Adipose tissue (tissue), 3 donors: ENCODE data around the gene SCN5A. TPM values are rescaled to one million over a fixed set of nuclear protein-coding genes. Genes with fewer than 3 reads are reported as not detected.
"Not testable (repeated sequence)": the region's sequence is repeated elsewhere in the genome, so short reads cannot be mapped to it uniquely, and the experiment has no call there.

Experiments used
- H3K27ac ChIP-seq: one replicate; pipeline ENCODE4 v1.5.1; 2013; ENCODE audit warnings: low read depth, low read length
- WGBS, 3 donors: extraction: QIAGEN DNeasy Blood & Tissue Kit; methylation state at CpG; one replicate each; pipeline ENCODE4 v1.1.7; 2013; 5-methylcytosine and 5-hydroxymethylcytosine counted together
- polyA plus RNA-seq, 3 donors: library from polyadenylated mRNA; stranded (reverse); fragments of 200-250 nt; gene quantifications; one replicate each; pipeline ENCODE4 v1.2.3, GENCODE V29; 2013
- donor health status: healthy with polysubstance abuse.
- donor health status: Bipolar disorder and iron deficiency.
- donor health status: healthy.

The SCN5A gene
- polyA plus RNA-seq, 3 donors = 0.06 to 0.11 (median 0.07) TPM

GRCh38 chr3:38575279-38575843 is 74.1 kb downstream of the SCN5A start:
- H3K27ac ChIP-seq = no peak overlapping the region
- 85 to 89% (median 88%) methylated on average over 18 of the region's 18 CpGs for WGBS, 3 donors

DNA sequence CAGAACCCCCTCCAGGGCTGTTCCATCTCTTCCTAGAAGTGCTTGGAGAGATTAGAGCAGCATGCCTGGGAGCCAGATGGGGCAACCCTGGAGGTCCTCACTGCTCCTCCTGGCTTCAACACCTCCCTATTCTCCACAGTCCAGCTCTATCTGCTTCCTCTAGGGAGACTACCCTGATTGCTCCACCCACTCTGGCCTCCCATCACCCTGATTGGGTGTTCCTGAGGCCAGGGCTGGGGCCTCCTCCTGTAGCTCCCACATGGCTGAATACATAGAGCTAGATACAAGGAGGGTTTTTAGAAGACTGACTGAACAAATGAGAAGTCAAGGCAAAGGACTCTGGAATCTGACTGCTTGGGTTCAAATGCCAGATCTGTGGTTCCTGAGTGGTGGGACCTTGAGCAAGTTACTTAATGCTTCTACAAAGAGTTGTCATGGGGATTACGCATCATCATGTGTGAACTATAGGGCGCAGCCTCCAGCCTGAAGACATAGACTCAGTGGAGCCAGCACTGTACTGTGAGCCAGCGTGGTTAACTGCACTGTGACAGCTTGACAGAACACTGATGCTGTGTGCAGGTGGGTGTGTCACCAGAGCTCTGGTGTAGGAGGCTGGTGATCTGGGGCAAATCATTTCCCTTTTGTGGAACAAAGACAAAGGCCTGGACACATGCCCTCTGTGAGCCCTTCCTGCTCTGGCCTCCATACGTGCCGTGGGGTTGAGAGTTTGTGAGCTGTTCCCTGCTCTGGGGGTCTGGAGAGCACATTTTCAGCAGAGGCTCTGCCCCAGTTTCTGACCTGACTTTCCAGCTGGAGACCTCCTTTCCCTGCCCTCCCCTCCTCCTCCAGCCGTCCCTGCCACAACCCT is 74.8 kb downstream of the SCN5A start:
- 64 to 72% (median 71%) methylated on average over 6 of the region's 6 CpGs for WGBS, 3 donors
- no peak overlapping the region for H3K27ac ChIP-seq

- WGBS, 3 donors = 75 to 79% (median 75%) methylated on average over 3 of the region's 3 CpGs
These were observed 75.9 kb downstream of the SCN5A start for GRCh38 chr3:38573556-38573955.

GRCh38 chr3:38573111-38573510 is 76.4 kb downstream of the SCN5A start:
- 77 to 99% (median 97%) methylated on average over 3 of the region's 3 CpGs for WGBS, 3 donors
- no peak overlapping the region for H3K27ac ChIP-seq

More at GRCh38 chr3:38573556-38573955, 75.9 kb downstream of the SCN5A start:
- no peak overlapping the region for H3K27ac ChIP-seq

DNA sequence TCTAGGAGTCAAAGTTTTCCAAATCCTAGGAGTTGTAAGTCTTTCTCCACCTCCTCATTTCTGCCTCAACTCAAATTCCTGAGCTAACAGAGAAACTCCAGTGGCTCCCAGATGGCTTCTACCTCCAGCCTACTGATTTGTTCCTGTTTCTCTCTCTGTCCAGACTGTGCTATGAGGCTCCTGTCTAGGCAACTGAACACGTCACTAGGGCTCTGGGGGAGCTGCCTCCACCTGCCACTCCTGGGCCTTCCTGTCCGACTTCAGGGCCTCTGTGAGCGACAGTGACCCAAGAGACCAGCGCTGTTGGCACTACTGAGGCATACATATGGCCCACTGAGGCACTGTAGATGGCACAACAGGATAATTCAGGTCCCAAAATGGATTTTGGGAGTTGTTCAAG is 82.0 kb downstream of the SCN5A start:
- H3K27ac ChIP-seq = no peak overlapping the region
- 83 to 91% (median 87%) methylated on average over 4 of the region's 4 CpGs for WGBS, 3 donors

DNA sequence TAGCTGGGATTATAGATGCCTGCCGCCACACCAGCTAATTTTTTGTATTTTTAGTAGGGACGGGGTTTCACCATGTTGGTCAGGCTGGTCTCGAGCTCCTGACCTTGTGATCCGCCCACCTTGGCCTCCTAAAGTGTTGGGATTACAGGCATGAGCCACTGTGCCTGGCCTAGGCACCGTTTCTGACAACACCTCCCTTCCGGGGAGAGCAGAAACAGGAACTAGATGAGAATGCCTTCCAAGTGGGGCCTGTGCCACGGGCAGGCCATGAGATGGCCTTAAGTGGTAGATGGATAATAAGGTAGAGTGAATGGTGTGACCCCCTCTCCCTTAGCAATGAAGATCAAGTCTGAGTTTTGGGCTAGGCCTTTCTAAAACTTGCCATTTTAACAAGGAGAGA is 82.7 kb downstream of the SCN5A start:
- not testable (repeated sequence) for H3K27ac ChIP-seq
- WGBS, 3 donors = 77 to 81% (median 81%) methylated on average over 7 of the region's 7 CpGs

- no peak overlapping the region for H3K27ac ChIP-seq
These were observed 83.3 kb downstream of the SCN5A start for GRCh38 chr3:38566215-38566528.

GRCh38 chr3:38565339-38566214 is 83.9 kb downstream of the SCN5A start:
- no peak overlapping the region for H3K27ac ChIP-seq
- 89 to 93% (median 92%) methylated on average over 13 of the region's 13 CpGs for WGBS, 3 donors

More at GRCh38 chr3:38566215-38566528, 83.3 kb downstream of the SCN5A start:
- 77 to 96% (median 86%) methylated on average over 13 of the region's 13 CpGs for WGBS, 3 donors

- WGBS, 3 donors = 93 to 98% (median 97%) methylated on average over 6 of the region's 6 CpGs
- no peak overlapping the region for H3K27ac ChIP-seq
These were observed 84.7 kb downstream of the SCN5A start for GRCh38 chr3:38564631-38565338.

DNA sequence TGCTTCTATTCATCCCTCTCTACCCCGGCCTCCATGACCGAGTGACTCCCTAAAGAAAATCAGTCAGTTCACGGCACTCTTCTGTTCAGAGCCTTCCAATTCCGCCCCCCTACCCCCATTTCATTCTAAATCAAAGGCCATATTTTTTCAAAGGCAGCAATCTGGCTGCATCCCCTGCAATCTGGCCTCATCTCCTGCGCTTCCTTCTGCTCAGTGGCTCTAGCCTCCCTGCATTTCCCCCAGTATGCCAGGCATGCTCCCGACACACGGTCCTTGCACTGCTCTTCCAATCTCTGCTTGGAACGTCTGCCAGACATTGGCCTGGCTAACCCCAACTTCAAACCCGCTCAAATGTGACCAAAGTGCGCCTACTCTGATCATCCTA is 85.6 kb downstream of the SCN5A start:
- WGBS, 3 donors = 87 to 95% (median 89%) methylated on average over 10 of the region's 10 CpGs
- no peak overlapping the region for H3K27ac ChIP-seq

- 86 to 91% (median 88%) methylated on average over 15 of the region's 15 CpGs for WGBS, 3 donors
- H3K27ac ChIP-seq = no peak overlapping the region
These were observed 86.2 kb downstream of the SCN5A start for GRCh38 chr3:38563070-38563885.

DNA sequence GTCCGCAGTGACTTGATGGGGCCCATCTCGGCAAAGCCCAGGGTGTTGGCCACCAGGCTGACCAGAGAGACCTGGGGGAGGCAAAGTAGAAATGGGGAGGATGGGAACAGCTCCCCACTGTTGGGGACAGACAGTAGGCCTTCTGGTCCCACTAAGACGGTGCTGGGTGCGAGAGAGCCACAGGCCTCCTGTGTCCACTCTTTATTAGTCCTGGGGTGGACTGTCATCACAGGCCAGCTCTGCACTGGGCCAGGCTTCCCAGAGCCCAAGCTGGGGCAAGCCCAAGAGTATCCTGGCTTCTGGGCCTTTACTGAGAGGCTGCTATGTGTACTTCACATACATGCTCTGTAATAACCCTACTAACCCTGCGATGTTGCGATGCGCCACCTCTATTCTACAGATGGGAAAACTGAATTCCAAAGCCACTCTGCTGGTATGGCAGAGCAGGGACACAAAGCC is 87.0 kb downstream of the SCN5A start:
- H3K27ac ChIP-seq = no peak overlapping the region
- WGBS, 3 donors = 90 to 99% (median 99%) methylated on average over 7 of the region's 7 CpGs

DNA sequence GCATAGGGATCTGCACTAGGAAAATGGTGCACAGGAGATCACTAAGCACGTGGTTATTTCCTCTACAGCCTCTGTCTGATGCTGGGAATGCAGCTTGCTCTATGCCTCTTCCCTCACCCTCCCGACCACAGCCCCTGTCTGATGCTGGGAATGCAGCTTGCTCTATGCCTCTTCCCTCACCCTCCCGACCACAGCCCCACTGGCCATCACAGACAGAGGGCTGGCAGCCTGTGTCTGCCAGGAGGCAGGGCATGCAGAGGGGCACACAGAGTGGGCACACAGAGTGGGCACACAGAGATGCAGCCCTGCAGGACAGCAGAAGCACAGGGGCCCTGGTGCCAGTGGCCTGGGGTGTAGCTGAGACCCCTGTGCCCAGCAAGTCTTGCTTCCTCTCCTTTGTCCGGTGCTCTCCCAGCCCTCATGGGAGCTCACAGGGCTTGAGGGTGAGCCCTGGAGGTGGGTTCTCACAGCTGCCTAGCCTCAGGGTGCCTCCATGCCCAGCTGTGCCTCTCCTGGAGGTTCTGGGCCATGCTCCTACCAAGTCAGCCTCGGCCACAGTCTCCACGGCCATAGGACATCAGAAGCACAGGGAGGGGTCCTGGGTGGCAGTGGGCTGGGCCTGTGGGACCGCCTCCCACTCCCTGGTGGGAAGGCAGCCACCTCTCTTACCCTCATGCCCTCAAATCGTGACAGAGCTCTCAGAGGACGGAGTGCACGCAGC is 87.6 kb downstream of the SCN5A start:
- H3K27ac ChIP-seq = no peak overlapping the region
- WGBS, 3 donors = 62 to 82% (median 81%) methylated on average over 10 of the region's 10 CpGs

DNA sequence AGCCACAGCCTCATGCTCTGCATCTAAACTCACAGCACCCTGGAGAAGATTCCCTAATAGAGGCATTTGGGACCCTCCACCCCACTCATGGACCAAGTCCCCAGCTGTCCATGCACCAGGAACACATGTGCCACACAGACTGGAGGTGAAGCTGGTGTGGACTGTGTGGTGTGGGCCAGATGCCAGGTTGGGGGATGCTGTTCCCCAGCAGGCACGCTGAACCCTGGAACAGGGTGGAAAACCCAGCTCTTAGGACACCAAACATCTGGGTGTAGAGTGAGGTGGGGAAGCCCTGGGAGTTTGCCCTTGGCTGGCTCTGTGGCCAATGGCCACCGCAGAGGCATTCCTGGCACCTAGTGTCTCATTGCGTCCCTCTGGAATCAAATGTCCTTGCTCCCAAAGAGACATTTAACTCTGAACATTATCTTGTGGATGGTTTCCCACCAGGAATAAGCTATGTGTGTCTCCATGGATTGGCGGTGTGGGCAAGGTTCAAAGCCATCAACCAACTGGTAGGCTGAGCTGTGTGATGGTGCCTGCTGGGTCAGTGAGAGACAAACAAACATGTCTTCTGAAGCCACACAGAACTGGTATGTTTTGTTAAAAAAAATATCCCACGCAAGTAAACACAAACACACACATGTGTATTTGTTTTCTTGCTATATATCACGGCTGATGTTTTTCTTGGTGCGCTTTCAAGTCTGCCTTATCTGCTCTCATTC is 88.3 kb downstream of the SCN5A start:
- H3K27ac ChIP-seq = no peak overlapping the region
- 82 to 91% (median 83%) methylated on average over 7 of the region's 7 CpGs for WGBS, 3 donors

GRCh38 chr3:38560284-38560683 is 89.2 kb downstream of the SCN5A start:
- WGBS, 3 donors = 90 to 95% (median 95%) methylated on average over 6 of the region's 6 CpGs
- H3K27ac ChIP-seq = no peak overlapping the region

GRCh38 chr3:38558864-38559263 is 90.6 kb downstream of the SCN5A start:
- 68 to 83% (median 70%) methylated on average over 1 of the region's 1 CpG for WGBS, 3 donors
- H3K27ac ChIP-seq = no peak overlapping the region
